Left lung (tissue), 10 donors: ENCODE data around the gene ANGPTL2. TPM values are rescaled to one million over a fixed set of nuclear protein-coding genes. Genes with fewer than 3 reads are reported as not detected.

ENCODE experiments used
- ATAC-seq: fragments of 200-7000 bp; cut with Tn5 transposase; one replicate; pipeline ENCODE4 v1.9.1; 2020; ENCODE audit warnings: moderate library complexity
- DNase-seq, 4 donors: peaks; one replicate each; pipeline ENCODE4 v3.0.0-alpha.2; 2013 to 2020
- H3K27ac ChIP-seq, 2 donors: fragments of 200-600 bp; sonication (generic) in 1 of 2; one replicate each; pipeline versions ENCODE4 v1.5.0 to v1.8.0; 2020 to 2021
- H3K27me3 ChIP-seq, 2 donors: fragments of 200-600 bp; sonication (generic) in 1 of 2; one replicate each; pipeline versions ENCODE4 v1.5.0 to v1.8.0; 2020 to 2021
- H3K36me3 ChIP-seq, 2 donors: fragments of 200-600 bp; sonication (generic) in 1 of 2; one replicate each; pipeline versions ENCODE4 v1.5.0 to v1.8.0; 2020 to 2021
- H3K4me1 ChIP-seq, 2 donors: fragments of 200-600 bp; one replicate each; pipeline ENCODE4 v1.8.0; 2021
- H3K4me3 ChIP-seq, 2 donors: fragments of 200-600 bp; sonication (generic) in 1 of 2; one replicate each; pipeline versions ENCODE4 v1.5.0 to v1.8.0; 2020 to 2021; ENCODE audit warnings: mild to moderate bottlenecking in 1 of 2
- H3K9me3 ChIP-seq, 2 donors: fragments of 200-600 bp; sonication (generic) in 1 of 2; one replicate each; pipeline versions ENCODE4 v1.5.0 to v1.8.0; 2020 to 2021
- CTCF ChIP-seq, 2 donors: fragments of 200-600 bp; sonication (generic) in 1 of 2; IDR thresholded peaks; one replicate each; pipeline versions ENCODE4 v1.5.0 to v1.8.0; 2021; ENCODE audit warnings: antibody characterized with exemption in 2 of 2
- intact Hi-C, 2 donors: fragments of 100-400 bp; cut with DNase I; formaldehyde crosslinking; loops; one replicate each; pipeline versions ENCODE4 v1.11.2 to v1.14.2; 2022
- polyA plus RNA-seq, 6 donors: library from polyadenylated mRNA; unstranded; fragments of 120-200 nt; gene quantifications; one replicate each; pipeline ENCODE4 v1.2.1, GENCODE V29; 2013; ENCODE audit not compliant: insufficient read length in 6 of 6
- total RNA-seq, 2 donors: library from RNA; stranded (reverse); fragmentation: NEBNext Ultra II Directional; extraction: Animal tissue kit (Norgen Biotek cat#: 25700); gene quantifications; one replicate each; pipeline ENCODE4 v1.2.1, GENCODE V29; 2021
- donor health status: DM: no; HTN: yes; CAD: no.
- donor health status: DM: no; HTN: no; CAD: no.

The ANGPTL2 gene
- total and polyA plus RNA-seq, 8 donors: 22.7 to 34.7 (median 30.1) TPM

DNA sequence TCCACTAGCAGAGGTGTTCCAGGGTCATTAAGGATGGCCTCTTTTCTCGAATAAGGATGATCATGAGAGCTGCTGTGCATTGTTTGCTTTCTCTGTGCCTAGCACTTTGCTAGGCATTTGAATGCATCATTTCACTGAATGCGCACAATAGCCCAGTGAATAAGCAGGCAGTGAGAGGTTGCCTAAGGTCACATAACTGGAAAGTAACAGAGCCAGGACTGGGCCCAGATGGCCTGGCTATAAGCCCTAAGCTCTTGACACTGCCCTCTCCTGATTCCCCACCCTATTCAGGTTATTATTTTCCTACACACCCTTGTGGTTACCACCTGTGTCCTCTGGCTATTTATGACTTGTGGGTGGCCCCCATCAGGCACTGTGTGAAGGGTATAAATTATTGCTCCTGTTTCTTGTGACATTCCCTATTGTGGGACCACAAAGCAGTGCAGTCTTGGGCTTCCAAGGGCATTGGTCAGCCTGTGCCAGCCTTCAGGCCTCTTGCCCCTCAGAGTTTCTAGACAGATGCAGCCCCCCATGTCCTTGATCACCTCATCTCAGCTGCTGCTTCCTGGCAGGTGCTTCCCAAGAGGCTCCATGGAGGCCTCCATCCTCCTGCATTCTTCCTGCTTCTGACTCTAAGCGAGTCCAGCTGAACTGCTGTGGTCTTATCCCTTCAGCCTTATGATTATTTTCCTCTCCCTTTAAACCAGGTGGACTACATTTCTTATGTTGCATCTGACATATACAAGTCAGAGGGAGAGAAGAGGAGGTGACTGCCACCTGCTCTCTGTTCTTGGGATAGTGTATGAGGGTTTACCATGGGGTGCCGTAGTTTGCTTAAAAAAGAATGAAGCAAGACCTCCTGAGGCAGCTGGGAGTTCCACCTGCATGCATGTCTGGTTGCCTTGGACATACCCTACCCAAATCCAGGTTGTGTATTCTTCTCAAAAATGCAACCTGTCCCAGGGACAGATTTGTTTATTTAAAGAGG, 47.6 kb downstream of the ANGPTL2 start:
- no peaks in the 10 kb centered on the region for H3K27me3 ChIP-seq
- peaks cover 11 to 26% of the 10 kb centered on the region in 2 donors for H3K4me1 ChIP-seq
- ATAC-seq (peak; percentile 69), DNase-seq (no peak)
- H3K9me3 ChIP-seq: peaks cover 0 to 9% of the 10 kb centered on the region in 2 donors
- no peaks in the 10 kb centered on the region for H3K36me3 ChIP-seq
- no peak overlapping the region for H3K27ac ChIP-seq
- no peak overlapping the region for H3K4me3 ChIP-seq
- intact Hi-C loops: no loop called here
- TF ChIP-seq CTCF (IDR thresholded peaks at IDR 0.05): no peak

DNA sequence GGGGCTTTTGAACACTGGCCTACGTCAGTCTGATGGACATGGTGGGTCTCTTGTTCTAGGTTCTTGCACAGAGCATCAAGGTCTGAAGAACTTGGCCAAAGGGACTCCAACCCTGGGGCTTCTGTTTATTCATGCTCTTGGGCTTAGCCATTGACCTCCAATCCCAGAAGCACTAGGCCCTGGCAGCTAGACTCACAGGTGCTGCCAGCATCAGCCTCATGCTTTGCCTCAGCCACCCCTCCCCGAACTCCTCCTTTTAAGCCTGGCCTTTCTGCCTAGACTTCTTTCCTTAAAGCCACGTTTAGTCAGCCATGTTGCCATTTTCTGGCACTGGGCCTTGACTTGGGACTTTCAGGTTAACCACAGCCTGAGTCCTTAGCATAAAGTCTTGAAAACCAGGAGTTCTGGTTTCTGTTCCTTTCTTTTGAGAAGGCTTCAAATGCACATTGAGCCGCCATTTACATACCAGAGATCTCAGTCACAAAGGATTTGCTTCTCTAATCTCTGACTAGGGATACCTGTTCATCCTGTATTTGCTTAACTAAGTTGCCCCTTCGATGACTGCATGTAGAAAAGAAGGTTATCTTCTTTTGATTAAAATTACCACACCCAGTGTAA, 54.7 kb downstream of the ANGPTL2 start:
- Histone ChIP-seq H3K27me3 (no peaks in the 10 kb centered on the region), H3K9me3 (peaks cover 0 to 9% of the 10 kb centered on the region in 2 donors), H3K4me1 (peaks cover 12 to 17% of the 10 kb centered on the region in 2 donors), H3K4me3 (no peak overlapping the region), H3K36me3 (no peaks in the 10 kb centered on the region), H3K27ac (no peak overlapping the region)
- DNase-seq: no peak
- intact Hi-C loops: no loop called here
- no peak for TF ChIP-seq CTCF (IDR thresholded peaks at IDR 0.05)
- peak; percentile 22 for ATAC-seq

DNA sequence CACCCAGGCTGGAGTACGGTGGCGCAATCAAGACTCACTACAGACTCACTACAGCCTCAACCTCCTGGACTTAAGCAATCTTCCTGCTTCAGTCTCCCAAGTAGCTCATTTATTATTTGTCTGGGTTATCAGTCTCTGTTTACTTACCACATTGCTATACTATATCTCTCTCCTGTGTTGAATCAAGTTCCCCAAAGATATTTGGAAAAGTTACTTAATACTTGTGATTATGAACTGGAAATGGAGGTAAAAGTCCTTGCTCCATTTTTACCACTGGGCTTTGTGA, 55.6 kb downstream of the ANGPTL2 start:
- H3K4me3 ChIP-seq: no peak overlapping the region
- H3K27me3 ChIP-seq: no peaks in the 10 kb centered on the region
- no peak for TF ChIP-seq CTCF (IDR thresholded peaks at IDR 0.05)
- no peaks in the 10 kb centered on the region for H3K36me3 ChIP-seq
- intact Hi-C loops: no loop called here
- peaks cover 12 to 17% of the 10 kb centered on the region in 2 donors for H3K4me1 ChIP-seq
- ATAC-seq (peak; percentile 82), DNase-seq (no peak)
- peak overlapping the region in 1 of 2 donors; percentile 10 for H3K27ac ChIP-seq
- peaks cover 0 to 7% of the 10 kb centered on the region in 2 donors for H3K9me3 ChIP-seq

GRCh38 chr9:127066060-127066850, 56.2 kb downstream of the ANGPTL2 start:
- ATAC-seq (peak; percentile 34), DNase-seq (no peak)
- Histone ChIP-seq H3K9me3 (peaks cover 0 to 2% of the 10 kb centered on the region in 2 donors), H3K27ac (peak overlapping the region; percentile 10 to 34), H3K36me3 (no peaks in the 10 kb centered on the region), H3K4me1 (peaks cover 12 to 17% of the 10 kb centered on the region in 2 donors), H3K4me3 (no peak overlapping the region), H3K27me3 (no peaks in the 10 kb centered on the region)
- intact Hi-C loops: no loop called here
- TF ChIP-seq CTCF (IDR thresholded peaks at IDR 0.05): no peak
